ENCODE results near the gene KATNB1.

KATNB1 gene

DNA sequence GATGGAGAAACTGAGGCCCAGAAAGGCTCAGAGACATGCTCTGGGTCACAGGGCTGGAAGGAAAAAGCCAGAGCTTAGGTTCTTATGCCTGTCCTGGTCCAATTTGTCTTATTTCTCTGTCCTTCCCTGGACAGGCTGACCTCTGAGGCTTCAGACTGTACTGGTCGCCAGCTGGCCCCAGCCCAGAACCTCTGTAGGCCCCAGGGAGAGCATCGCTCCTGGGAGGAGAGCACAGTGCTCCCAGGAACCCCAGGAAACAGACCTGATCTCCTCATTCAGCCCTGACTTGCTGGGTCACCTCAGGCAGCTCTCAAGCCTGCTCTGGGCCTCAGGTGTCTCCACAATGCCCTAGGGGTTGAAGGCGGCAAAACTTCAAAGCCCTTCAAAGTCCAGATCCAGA lies 36.1 kb upstream of the KATNB1 start:
- no peak overlapping the region for H3K4me3 ChIP-seq (ENCODE audit: low read length)
- H3F3A ChIP-seq (ENCODE audit: control insufficient read depth, insufficient read depth): no peaks in the 10 kb centered on the region
- H3K9me2 ChIP-seq (replicated peaks; ENCODE audit: control insufficient read depth, low read length): no peaks in the 10 kb centered on the region
- H3K79me2 ChIP-seq (ENCODE audit: control insufficient read depth, low read length): no peaks in the 10 kb centered on the region
- H3K36me3 ChIP-seq (ENCODE audit: control insufficient read depth, low read length): no peaks in the 10 kb centered on the region
- peaks cover 9% of the 10 kb centered on the region for H3K4me1 ChIP-seq (ENCODE audit: control insufficient read depth, low read length)
- no peaks in the 10 kb centered on the region for H4K20me1 ChIP-seq (ENCODE audit: control insufficient read depth, insufficient read depth, low read depth, low read length)
- H3K27ac ChIP-seq (ENCODE audit: low read depth, low read length): no peak overlapping the region
- TF ChIP-seq, protein P1, sequence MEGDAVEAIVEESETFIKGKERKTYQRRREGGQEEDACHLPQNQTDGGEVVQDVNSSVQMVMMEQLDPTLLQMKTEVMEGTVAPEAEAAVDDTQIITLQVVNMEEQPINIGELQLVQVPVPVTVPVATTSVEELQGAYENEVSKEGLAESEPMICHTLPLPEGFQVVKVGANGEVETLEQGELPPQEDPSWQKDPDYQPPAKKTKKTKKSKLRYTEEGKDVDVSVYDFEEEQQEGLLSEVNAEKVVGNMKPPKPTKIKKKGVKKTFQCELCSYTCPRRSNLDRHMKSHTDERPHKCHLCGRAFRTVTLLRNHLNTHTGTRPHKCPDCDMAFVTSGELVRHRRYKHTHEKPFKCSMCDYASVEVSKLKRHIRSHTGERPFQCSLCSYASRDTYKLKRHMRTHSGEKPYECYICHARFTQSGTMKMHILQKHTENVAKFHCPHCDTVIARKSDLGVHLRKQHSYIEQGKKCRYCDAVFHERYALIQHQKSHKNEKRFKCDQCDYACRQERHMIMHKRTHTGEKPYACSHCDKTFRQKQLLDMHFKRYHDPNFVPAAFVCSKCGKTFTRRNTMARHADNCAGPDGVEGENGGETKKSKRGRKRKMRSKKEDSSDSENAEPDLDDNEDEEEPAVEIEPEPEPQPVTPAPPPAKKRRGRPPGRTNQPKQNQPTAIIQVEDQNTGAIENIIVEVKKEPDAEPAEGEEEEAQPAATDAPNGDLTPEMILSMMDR (IDR thresholded peaks at IDR 0.05; ENCODE audit: low read depth, low read length, poor library complexity, severe bottlenecking): no peak
- no peak overlapping the region for H3K4me2 ChIP-seq (ENCODE audit: low read length)
- no peaks in the 10 kb centered on the region for H3K9me3 ChIP-seq (ENCODE audit: control insufficient read depth, insufficient read depth, low read length)
- no peaks in the 10 kb centered on the region for H3K27me3 ChIP-seq (ENCODE audit: control insufficient read depth, low read length)

DNA sequence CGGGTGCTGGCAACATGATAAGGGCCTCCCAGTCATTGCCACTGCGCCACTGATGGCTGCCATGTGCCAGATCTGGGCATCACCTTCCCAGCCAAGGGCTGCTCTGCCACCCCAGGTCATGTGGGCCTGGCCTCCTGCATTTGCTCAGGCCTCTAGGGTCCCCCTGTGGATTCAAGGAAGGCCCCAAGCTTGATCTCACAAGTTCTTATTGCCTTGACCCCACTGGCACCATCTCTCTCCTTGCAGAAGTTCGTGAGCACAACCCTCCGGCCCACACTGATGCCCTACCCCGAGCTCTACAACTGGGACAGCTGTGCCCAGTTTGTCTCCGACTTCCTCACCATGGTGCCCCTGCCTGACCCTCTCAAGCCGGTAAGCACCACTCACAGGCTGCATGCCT lies 35.7 kb upstream of the KATNB1 start:
- TF ChIP-seq, protein P1 (IDR thresholded peaks at IDR 0.05; ENCODE audit: low read depth, low read length, poor library complexity, severe bottlenecking): no peak
- no peak for TF ChIP-seq EZH2phosphoT487 (IDR thresholded peaks at IDR 0.05; ENCODE audit: borderline replicate concordance, low read length)
- no peaks in the 10 kb centered on the region for H3K9me2 ChIP-seq (replicated peaks; ENCODE audit: control insufficient read depth, low read length)
- H3K9me3 ChIP-seq (ENCODE audit: control insufficient read depth, insufficient read depth, low read length): no peaks in the 10 kb centered on the region
- H3F3A ChIP-seq (ENCODE audit: control insufficient read depth, insufficient read depth): no peaks in the 10 kb centered on the region
- H3K27me3 ChIP-seq (ENCODE audit: control insufficient read depth, low read length): no peaks in the 10 kb centered on the region
- H3K36me3 ChIP-seq (ENCODE audit: control insufficient read depth, low read length): no peaks in the 10 kb centered on the region
- H3K4me1 ChIP-seq (ENCODE audit: control insufficient read depth, low read length): peaks cover 5% of the 10 kb centered on the region
- no peaks in the 10 kb centered on the region for H3K79me2 ChIP-seq (ENCODE audit: control insufficient read depth, low read length)
- no peak overlapping the region for H3K4me3 ChIP-seq (ENCODE audit: low read length)
- H4K20me1 ChIP-seq (ENCODE audit: control insufficient read depth, insufficient read depth, low read depth, low read length): no peaks in the 10 kb centered on the region
- no peak overlapping the region for H3K27ac ChIP-seq (ENCODE audit: low read depth, low read length)
- H3K4me2 ChIP-seq (ENCODE audit: low read length): no peak overlapping the region

DNA sequence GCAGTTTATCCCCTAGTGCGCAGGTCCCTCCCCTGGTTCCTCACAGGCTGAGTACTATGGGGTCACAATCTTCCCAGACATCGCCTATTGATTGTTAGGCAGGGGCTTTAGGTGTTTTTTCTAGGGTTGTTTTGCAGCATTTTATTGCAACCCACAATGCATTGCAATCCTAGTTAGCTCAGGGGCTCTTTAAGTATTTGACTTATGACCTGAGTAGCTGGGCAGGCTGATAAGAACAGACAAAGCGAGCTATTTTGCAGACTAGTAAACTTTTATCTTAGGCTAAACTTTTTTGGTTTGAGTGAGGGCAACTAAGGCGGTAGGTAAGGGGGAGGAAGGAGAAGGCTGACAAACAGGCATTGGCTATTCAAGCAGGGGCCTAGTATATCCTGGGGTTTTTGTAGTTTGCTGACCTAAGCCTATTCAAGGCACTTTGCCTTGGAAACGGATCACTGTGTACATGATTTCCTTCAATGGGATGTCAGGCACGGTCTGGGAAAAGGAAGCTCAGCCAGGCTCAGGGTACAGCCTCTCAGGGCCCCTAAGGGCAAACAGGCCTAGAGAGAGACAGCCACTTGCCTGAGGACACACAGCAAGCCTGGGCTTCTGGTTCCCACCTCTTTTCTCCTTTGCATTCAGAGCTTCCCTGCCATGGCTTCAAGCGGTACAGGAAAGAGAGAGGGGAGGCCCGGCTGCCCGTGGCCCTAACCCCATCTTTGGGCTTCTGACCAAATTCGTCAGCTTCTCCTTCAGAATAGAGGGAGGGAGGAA lies 34.6 kb upstream of the KATNB1 start:
- no peaks in the 10 kb centered on the region for H3K9me3 ChIP-seq (ENCODE audit: control insufficient read depth, insufficient read depth, low read length)
- no peaks in the 10 kb centered on the region for H3K4me1 ChIP-seq (ENCODE audit: control insufficient read depth, low read length)
- TF ChIP-seq, protein P1 (IDR thresholded peaks at IDR 0.05; ENCODE audit: low read depth, low read length, poor library complexity, severe bottlenecking): no peak
- no peak for TF ChIP-seq EZH2phosphoT487 (IDR thresholded peaks at IDR 0.05; ENCODE audit: borderline replicate concordance, low read length)
- H3K36me3 ChIP-seq (ENCODE audit: control insufficient read depth, low read length): no peaks in the 10 kb centered on the region
- no peaks in the 10 kb centered on the region for H4K20me1 ChIP-seq (ENCODE audit: control insufficient read depth, insufficient read depth, low read depth, low read length)
- no peaks in the 10 kb centered on the region for H3F3A ChIP-seq (ENCODE audit: control insufficient read depth, insufficient read depth)
- no peaks in the 10 kb centered on the region for H3K79me2 ChIP-seq (ENCODE audit: control insufficient read depth, low read length)
- no peaks in the 10 kb centered on the region for H3K27me3 ChIP-seq (ENCODE audit: control insufficient read depth, low read length)
- H3K9me2 ChIP-seq (replicated peaks; ENCODE audit: control insufficient read depth, low read length): no peaks in the 10 kb centered on the region
- no peak overlapping the region for H3K27ac ChIP-seq (ENCODE audit: low read depth, low read length)
- no peak overlapping the region for H3K4me2 ChIP-seq (ENCODE audit: low read length)
- H3K4me3 ChIP-seq (ENCODE audit: low read length): no peak overlapping the region
